Ovary (tissue), 9 donors: ENCODE results near the gene CPSF2. TPM values are rescaled to one million over a fixed set of nuclear protein-coding genes. Genes with fewer than 3 reads are reported as not detected.

Experiments
- DNase-seq, 5 donors: peaks; one replicate each; pipeline ENCODE4 v3.0.0-alpha.2; 2019 to 2020
- H3K27ac ChIP-seq, 2 donors: fragments of 200-600 bp; one replicate each; pipeline versions ENCODE4 v1.5.1 to v1.8.0; 2019 to 2022
- H3K27me3 ChIP-seq: fragments of 200-600 bp; one replicate; pipeline ENCODE4 v1.8.0; 2022
- H3K36me3 ChIP-seq: fragments of 200-600 bp; sonication (generic); one replicate; pipeline ENCODE4 v1.5.1; 2019
- H3K4me1 ChIP-seq: one replicate; pipeline ENCODE4 v1.8.1; 2013; ENCODE audit warnings: mild to moderate bottlenecking, moderate library complexity; ENCODE audit not compliant: insufficient read depth
- H3K4me3 ChIP-seq: fragments of 200-600 bp; sonication (generic); one replicate; pipeline ENCODE4 v1.5.1; 2017
- H3K9me3 ChIP-seq, 2 donors: fragments of 200-600 bp in 1 of 2; sonication (generic) in 1 of 2; one replicate each; pipeline versions ENCODE4 v1.5.1 to v1.8.1; 2013 to 2019; ENCODE audit warnings: mild to moderate bottlenecking in 1 of 2, moderate library complexity in 1 of 2
- CTCF ChIP-seq, 3 donors: fragments of 450-650 bp in 2 of 3; fragments of 200-600 bp in 1 of 3; IDR thresholded peaks; one replicate each; pipeline versions ENCODE4 v1.5.1 to v1.8.0; 2016 to 2022; ENCODE audit warnings: antibody characterized with exemption in 3 of 3, mild to moderate bottlenecking in 1 of 3
- EP300 ChIP-seq: sonication (generic); formaldehyde crosslinking; IDR thresholded peaks from one replicate; pipeline ENCODE4 v1.6.1; 2017; ENCODE audit warnings: antibody characterized with exemption
- POLR2A ChIP-seq: fragments of 450-650 bp; IDR thresholded peaks from one replicate; pipeline ENCODE4 v1.6.1; 2017; ENCODE audit warnings: antibody characterized with exemption, mild to moderate bottlenecking, moderate library complexity
- WGBS, 3 donors: extraction: QIAGEN DNeasy Blood & Tissue Kit in 1 of 3; methylation state at CpG; one replicate each; pipeline versions ENCODE4 v1.1.5 to v1.1.7; 2013 to 2017; 5-methylcytosine and 5-hydroxymethylcytosine counted together
- intact Hi-C, 4 donors: fragments of 100-400 bp; cut with DNase I; formaldehyde crosslinking; loops; one replicate each; pipeline versions ENCODE4 v1.11.0 to v1.15.1; 2022 to 2023
- polyA plus RNA-seq, 2 donors: library from polyadenylated mRNA; stranded (reverse); fragments of 200-250 nt in 1 of 2; fragments of 350-450 nt in 1 of 2; fragmentation: Illumina TruSeq in 1 of 2; extraction: RNeasy Lipid Tissue Mini Kit (QIAGEN cat#74804) in 1 of 2; gene quantifications; one replicate each; pipeline ENCODE4 v1.2.3, GENCODE V29; 2013 to 2014
- total RNA-seq, 7 donors: library from RNA; depleted of rRNA in 2 of 7; stranded (reverse); fragments of >200 nt in 2 of 7; fragmentation: NEBNext Ultra II Directional in 3 of 7; extraction: Animal tissue kit (Norgen Biotek cat#: 25700) in 3 of 7; gene quantifications; one replicate each; pipeline versions ENCODE4 v1.1.0 to v1.2.4, GENCODE V29; 2016 to 2023
- donor health status: DM: no; HTN: no; CAD: no; lungs with moderate emphysema.
- donor health status: DM: no; HTN: no; CAD: no.
- donor health status: Bipolar disorder and iron deficiency.
- donor health status: DM: yes; HTN: yes; CAD: no.
- donor health status: DM: no; HTN: no; CAD: no.
- donor health status: DM: yes; HTN: yes; CAD: no.

Gene CPSF2
- total and polyA plus RNA-seq, 9 donors: 9.2 to 61.9 (median 37.7) TPM

DNA sequence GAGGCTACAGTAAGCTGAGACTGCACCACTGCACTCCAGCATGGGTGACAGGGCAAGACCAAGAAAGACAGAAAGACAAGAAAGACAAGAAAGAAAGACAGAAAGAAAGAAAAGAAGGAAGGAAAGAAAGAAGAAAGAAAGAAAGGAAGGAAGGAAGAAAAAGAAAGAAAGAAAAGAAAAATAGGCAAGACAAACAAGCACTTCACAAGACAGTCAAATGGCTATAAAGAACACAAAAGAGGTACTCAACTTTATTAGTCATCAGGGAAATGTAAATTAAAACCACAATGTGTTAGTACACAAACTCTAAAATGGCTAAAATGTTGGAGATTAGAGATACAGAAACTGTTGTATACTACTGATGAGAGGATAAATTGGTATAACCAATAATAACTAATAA lies 22.0 kb upstream of the CPSF2 start:
- Histone ChIP-seq H3K4me1 (peaks cover 15% of the 10 kb centered on the region), H3K9me3 (no peaks in the 10 kb centered on the region), H3K27me3 (no peaks in the 10 kb centered on the region), H3K4me3 (no peak overlapping the region), H3K27ac (no peak overlapping the region), H3K36me3 (no peaks in the 10 kb centered on the region)
- no peak for DNase-seq
- TF ChIP-seq POLR2A (no peak), CTCF (IDR thresholded peaks at IDR 0.05) (no peak), EP300 (no peak)
- intact Hi-C loops: loop anchor here in 1 of 4 donors (10.0 kb wide), 1 partner anchor 585 kb away; the partner anchor contains the start of gene PPP4R3A

DNA sequence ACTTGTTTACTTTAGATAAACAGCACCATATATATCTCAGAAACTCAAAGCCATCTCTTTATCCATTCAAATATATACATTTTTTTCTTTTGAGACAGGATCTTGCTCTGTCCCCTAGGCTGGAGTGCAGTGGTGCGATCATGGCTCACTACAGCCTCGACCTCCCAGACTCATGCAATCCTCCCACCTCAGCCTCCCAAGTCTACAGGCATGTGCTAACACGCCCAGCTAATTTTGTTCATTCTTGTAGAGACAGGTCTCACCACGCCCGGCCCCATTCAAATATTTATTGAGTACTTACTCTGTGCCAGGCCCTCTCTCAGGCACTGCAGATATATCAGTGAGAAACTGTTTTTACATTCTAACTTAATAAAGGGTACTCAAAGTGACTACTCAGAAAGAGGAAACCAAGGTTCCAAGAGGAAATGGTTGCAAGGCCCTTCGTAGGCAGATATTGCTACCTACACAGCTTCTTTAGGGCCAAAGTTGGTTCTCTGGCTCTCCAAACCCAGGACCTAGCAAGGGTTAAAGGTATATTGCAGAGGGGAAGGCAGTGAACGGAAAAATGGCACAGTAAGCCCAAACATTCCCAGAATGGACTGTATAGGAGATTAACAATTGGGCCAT lies 18.3 kb upstream of the CPSF2 start:
- peaks cover 18% of the 10 kb centered on the region for H3K4me1 ChIP-seq

GRCh38 chr14:92105073-92105892 lies 16.5 kb upstream of the CPSF2 start:
- H3K4me3 ChIP-seq: peak overlapping the region; percentile 94
- no peak for TF ChIP-seq POLR2A
- no peak for TF ChIP-seq CTCF (IDR thresholded peaks at IDR 0.05)
- TF ChIP-seq EP300: no peak
- no peak for DNase-seq
- H3K27me3 ChIP-seq: no peaks in the 10 kb centered on the region
- H3K27ac ChIP-seq: peak overlapping the region; percentile 95 to 97
- 37 to 44% (median 39%) methylated on average over 16 of the region's 16 CpGs for WGBS, 3 donors
- intact Hi-C loops: loop anchor here in 1 of 4 donors (10.0 kb wide), 1 partner anchor 590 kb away; the partner anchor contains the start of gene PPP4R3A
- no peaks in the 10 kb centered on the region for H3K9me3 ChIP-seq
- H3K36me3 ChIP-seq: no peaks in the 10 kb centered on the region
- H3K4me1 ChIP-seq: peaks cover 18% of the 10 kb centered on the region

More for the DNA sequence above, 18.3 kb upstream of the CPSF2 start:
- no peak overlapping the region for H3K27ac ChIP-seq
- WGBS, 3 donors: 82 to 89% (median 88%) methylated on average over 7 of the region's 7 CpGs
- H3K9me3 ChIP-seq: no peaks in the 10 kb centered on the region
- H3K36me3 ChIP-seq: no peaks in the 10 kb centered on the region
- TF ChIP-seq POLR2A: no peak
- TF ChIP-seq EP300: no peak
- no peak for TF ChIP-seq CTCF (IDR thresholded peaks at IDR 0.05)
- no peak for DNase-seq
- no peaks in the 10 kb centered on the region for H3K27me3 ChIP-seq
- H3K4me3 ChIP-seq: no peak overlapping the region
- intact Hi-C loops: loop anchor here in 1 of 4 donors (10.0 kb wide), 1 partner anchor 589 kb away; the partner anchor contains the start of gene PPP4R3A

DNA sequence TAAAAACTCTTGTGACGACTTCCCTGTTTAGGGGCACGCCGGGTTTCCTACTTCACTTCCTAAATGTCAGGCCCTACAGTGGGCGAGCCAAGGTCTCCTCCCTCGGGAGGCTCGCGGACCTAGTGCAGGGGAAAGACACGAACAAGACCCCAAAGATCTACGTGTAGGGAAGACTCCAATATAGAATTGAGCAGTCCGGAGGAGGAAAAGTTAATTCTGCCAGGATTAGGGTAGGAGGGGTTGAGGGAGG lies 16.0 kb upstream of the CPSF2 start:
- H3K4me3 ChIP-seq: peak overlapping the region; percentile 94
- H3K36me3 ChIP-seq: no peaks in the 10 kb centered on the region
- H3K27ac ChIP-seq: peak overlapping the region; percentile 95 to 97
- H3K27me3 ChIP-seq: no peaks in the 10 kb centered on the region
- 0 to 1% (median 0%) methylated on average over 10 of the region's 10 CpGs for WGBS, 3 donors
- TF ChIP-seq POLR2A: no peak
- no peak for TF ChIP-seq EP300
- TF ChIP-seq CTCF (IDR thresholded peaks at IDR 0.05): no peak
- peak; percentile 46 to 74 (median 65) for DNase-seq
- H3K9me3 ChIP-seq: no peaks in the 10 kb centered on the region
- intact Hi-C loops: loop anchor here in 1 of 4 donors (10.0 kb wide), 1 partner anchor 591 kb away; the partner anchor contains the start of gene PPP4R3A
- H3K4me1 ChIP-seq: peaks cover 18% of the 10 kb centered on the region
